Measurements from ENCODE around the gene ZCCHC7. TPM values are rescaled to one million over a fixed set of nuclear protein-coding genes. Genes with fewer than 3 reads are reported as not detected.

The ZCCHC7 gene
- total RNA-seq, 1 donor, result 32.6 TPM

DNA sequence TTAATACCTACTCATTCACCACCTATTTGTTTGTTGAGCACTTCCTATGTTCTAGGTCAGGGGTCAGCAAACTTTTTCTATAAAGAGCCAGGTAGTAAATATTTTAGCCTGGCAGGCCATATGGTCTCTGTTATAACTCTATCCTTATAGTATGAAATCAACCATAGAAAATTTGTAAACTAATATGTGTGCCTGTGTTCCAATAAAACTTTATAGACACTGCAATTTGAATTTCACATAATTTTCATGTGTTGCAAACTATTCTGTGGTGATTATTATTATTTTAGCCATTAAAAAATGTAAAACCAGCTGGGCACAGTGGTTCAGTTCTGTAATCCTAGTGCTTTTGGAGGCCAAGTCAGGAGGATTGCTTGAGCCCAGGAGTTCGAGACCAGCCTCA lies 223.3 kb downstream of the ZCCHC7 start:
- no peaks in the 10 kb centered on the region for H4K20me1 ChIP-seq (ENCODE audit: insufficient read depth, low read length)
- DNase-seq (ENCODE audit: insufficient read length, low spot score, missing footprints), result no peak
- TF ChIP-seq, protein P1, sequence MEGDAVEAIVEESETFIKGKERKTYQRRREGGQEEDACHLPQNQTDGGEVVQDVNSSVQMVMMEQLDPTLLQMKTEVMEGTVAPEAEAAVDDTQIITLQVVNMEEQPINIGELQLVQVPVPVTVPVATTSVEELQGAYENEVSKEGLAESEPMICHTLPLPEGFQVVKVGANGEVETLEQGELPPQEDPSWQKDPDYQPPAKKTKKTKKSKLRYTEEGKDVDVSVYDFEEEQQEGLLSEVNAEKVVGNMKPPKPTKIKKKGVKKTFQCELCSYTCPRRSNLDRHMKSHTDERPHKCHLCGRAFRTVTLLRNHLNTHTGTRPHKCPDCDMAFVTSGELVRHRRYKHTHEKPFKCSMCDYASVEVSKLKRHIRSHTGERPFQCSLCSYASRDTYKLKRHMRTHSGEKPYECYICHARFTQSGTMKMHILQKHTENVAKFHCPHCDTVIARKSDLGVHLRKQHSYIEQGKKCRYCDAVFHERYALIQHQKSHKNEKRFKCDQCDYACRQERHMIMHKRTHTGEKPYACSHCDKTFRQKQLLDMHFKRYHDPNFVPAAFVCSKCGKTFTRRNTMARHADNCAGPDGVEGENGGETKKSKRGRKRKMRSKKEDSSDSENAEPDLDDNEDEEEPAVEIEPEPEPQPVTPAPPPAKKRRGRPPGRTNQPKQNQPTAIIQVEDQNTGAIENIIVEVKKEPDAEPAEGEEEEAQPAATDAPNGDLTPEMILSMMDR (IDR thresholded peaks at IDR 0.05; ENCODE audit: extremely low read depth, low read depth, low read length), result no peak

GRCh38 chr9:37345038-37345437 lies 224.7 kb downstream of the ZCCHC7 start:
- Histone ChIP-seq H3K4me1 (ENCODE audit: insufficient read depth, low read length) (no peaks in the 10 kb centered on the region), H3K79me2 (ENCODE audit: insufficient read depth, low read length) (no peaks in the 10 kb centered on the region), H2AFZ (ENCODE audit: low read length) (no peak overlapping the region), H3K36me3 (ENCODE audit: insufficient read depth, low read length) (no peaks in the 10 kb centered on the region), H3K9me3 (ENCODE audit: low read depth, low read length) (no peaks in the 10 kb centered on the region), H3K27me3 (ENCODE audit: insufficient read depth, low read length) (no peaks in the 10 kb centered on the region), H3K4me2 (ENCODE audit: insufficient read depth, low read length) (no peak overlapping the region), H3K4me3 (ENCODE audit: insufficient read depth, low read length) (no peak overlapping the region), H3K27ac (ENCODE audit: low read depth, low read length) (no peak overlapping the region), H4K20me1 (ENCODE audit: insufficient read depth, low read length) (no peaks in the 10 kb centered on the region)
- TF ChIP-seq, protein P1 (IDR thresholded peaks at IDR 0.05; ENCODE audit: extremely low read depth, low read depth, low read length), result no peak
- DNase-seq (ENCODE audit: insufficient read length, low spot score, missing footprints), result no peak

More for the DNA sequence above, 223.3 kb downstream of the ZCCHC7 start:
- H3K27ac ChIP-seq (ENCODE audit: low read depth, low read length), result no peak overlapping the region
- H2AFZ ChIP-seq (ENCODE audit: low read length), result no peak overlapping the region
- no peak overlapping the region for H3K4me3 ChIP-seq (ENCODE audit: insufficient read depth, low read length)
- no peaks in the 10 kb centered on the region for H3K36me3 ChIP-seq (ENCODE audit: insufficient read depth, low read length)
- H3K79me2 ChIP-seq (ENCODE audit: insufficient read depth, low read length), result no peaks in the 10 kb centered on the region
- H3K4me1 ChIP-seq (ENCODE audit: insufficient read depth, low read length), result no peaks in the 10 kb centered on the region
- no peaks in the 10 kb centered on the region for H3K27me3 ChIP-seq (ENCODE audit: insufficient read depth, low read length)
- no peak overlapping the region for H3K4me2 ChIP-seq (ENCODE audit: insufficient read depth, low read length)
- no peaks in the 10 kb centered on the region for H3K9me3 ChIP-seq (ENCODE audit: low read depth, low read length)

DNA sequence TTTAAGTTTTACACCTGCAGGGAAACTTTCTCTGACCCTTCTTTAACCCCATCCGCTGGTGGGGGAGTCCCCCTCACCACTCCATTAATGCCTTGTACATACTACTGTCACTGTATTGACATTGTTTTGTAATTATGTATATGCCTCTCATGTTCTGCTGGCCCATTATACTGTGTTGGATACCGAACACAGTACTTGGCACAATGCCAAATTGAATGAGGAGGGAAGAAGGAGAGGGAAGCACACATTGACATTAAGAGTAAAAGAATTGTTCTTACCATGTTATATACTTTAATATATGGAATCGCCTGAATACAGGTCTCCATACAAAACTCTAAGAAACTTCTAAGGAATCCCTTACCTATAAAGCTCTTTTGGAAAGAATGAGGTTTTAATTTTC lies 228.5 kb downstream of the ZCCHC7 start:
- Histone ChIP-seq H3K9me3 (ENCODE audit: low read depth, low read length) (no peaks in the 10 kb centered on the region), H3K4me1 (ENCODE audit: insufficient read depth, low read length) (peaks cover 8% of the 10 kb centered on the region), H2AFZ (ENCODE audit: low read length) (no peak overlapping the region), H3K27me3 (ENCODE audit: insufficient read depth, low read length) (no peaks in the 10 kb centered on the region), H4K20me1 (ENCODE audit: insufficient read depth, low read length) (no peaks in the 10 kb centered on the region), H3K27ac (ENCODE audit: low read depth, low read length) (no peak overlapping the region), H3K36me3 (ENCODE audit: insufficient read depth, low read length) (peaks cover 3% of the 10 kb centered on the region), H3K4me3 (ENCODE audit: insufficient read depth, low read length) (no peak overlapping the region), H3K79me2 (ENCODE audit: insufficient read depth, low read length) (no peaks in the 10 kb centered on the region), H3K4me2 (ENCODE audit: insufficient read depth, low read length) (no peak overlapping the region)
- TF ChIP-seq, protein P1 (IDR thresholded peaks at IDR 0.05; ENCODE audit: extremely low read depth, low read depth, low read length), result no peak
- no peak for DNase-seq (ENCODE audit: insufficient read length, low spot score, missing footprints)

DNA sequence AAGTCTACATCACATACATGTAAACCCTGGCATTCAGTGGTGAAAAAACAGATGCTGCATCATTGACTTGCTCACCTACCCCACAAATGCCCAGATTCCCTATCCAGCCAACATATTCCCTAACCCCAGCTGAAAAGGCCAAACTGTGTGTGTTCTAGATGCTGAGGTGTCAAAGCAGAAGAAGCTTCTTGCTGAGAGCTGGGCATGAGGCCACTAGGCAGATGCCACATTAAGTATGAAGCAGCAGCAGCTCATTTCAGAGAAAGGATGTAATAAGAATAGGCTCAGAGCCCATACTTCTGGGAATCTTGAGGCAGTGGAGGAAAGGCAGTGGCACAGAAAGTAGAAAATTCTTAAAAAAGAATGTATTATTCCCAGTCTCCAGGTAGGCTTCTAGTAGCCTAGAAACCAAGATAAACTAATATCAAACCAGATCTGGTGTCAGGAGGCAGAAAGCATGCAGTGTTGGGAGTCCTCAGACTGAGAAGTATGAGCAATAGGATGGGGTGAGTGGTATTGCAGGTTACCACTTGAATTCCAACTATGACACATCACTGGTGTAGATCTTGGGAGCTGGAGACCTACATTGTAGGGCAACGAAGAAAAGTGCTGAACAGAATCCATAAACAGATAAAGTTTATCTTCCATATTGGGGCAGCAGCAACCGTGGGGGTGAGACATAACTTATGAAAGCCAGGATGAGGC lies 230.3 kb downstream of the ZCCHC7 start:
- peak overlapping the region; percentile 2 for H3K27ac ChIP-seq (ENCODE audit: low read depth, low read length)
- TF ChIP-seq, protein P1 (IDR thresholded peaks at IDR 0.05; ENCODE audit: extremely low read depth, low read depth, low read length), result no peak

More for the DNA sequence above, 230.3 kb downstream of the ZCCHC7 start:
- no peak overlapping the region for H3K4me2 ChIP-seq (ENCODE audit: insufficient read depth, low read length)
- H3K4me3 ChIP-seq (ENCODE audit: insufficient read depth, low read length), result no peak overlapping the region
- no peak overlapping the region for H2AFZ ChIP-seq (ENCODE audit: low read length)
- H3K4me1 ChIP-seq (ENCODE audit: insufficient read depth, low read length), result peaks cover 8% of the 10 kb centered on the region
- H3K79me2 ChIP-seq (ENCODE audit: insufficient read depth, low read length), result no peaks in the 10 kb centered on the region
- peaks cover 3% of the 10 kb centered on the region for H3K36me3 ChIP-seq (ENCODE audit: insufficient read depth, low read length)
- no peaks in the 10 kb centered on the region for H3K9me3 ChIP-seq (ENCODE audit: low read depth, low read length)
- H3K27me3 ChIP-seq (ENCODE audit: insufficient read depth, low read length), result no peaks in the 10 kb centered on the region
- peak; percentile 65 for DNase-seq (ENCODE audit: insufficient read length, low spot score, missing footprints)
- no peaks in the 10 kb centered on the region for H4K20me1 ChIP-seq (ENCODE audit: insufficient read depth, low read length)
